Neural cell (in vitro differentiated cells): ENCODE results near the gene BNIP3.

Experiments used
- EZH2 ChIP-seq: fragments of 200-600, 300-800 bp; shearing (Covaris generic), sonication (generic); IDR thresholded peaks from 2 replicates; pipeline ENCODE4 v1.6.1; 2014; ENCODE audit warnings: antibody characterized with exemption, low read length, borderline replicate concordance, mild to moderate bottlenecking; ENCODE audit not compliant: insufficient read depth, poor library complexity, severe bottlenecking
- POLR2AphosphoS5 ChIP-seq: IDR thresholded peaks from 2 replicates; pipeline ENCODE4 v1.6.1; 2012
- TF ChIP-seq, protein P1 (sequence below): fragments of 450-650 bp; IDR thresholded peaks from 2 replicates; pipeline ENCODE4 v1.5.1; 2014; ENCODE audit warnings: antibody characterized with exemption, mild to moderate bottlenecking, moderate library complexity; ENCODE audit not compliant: poor library complexity, severe bottlenecking

DNA sequence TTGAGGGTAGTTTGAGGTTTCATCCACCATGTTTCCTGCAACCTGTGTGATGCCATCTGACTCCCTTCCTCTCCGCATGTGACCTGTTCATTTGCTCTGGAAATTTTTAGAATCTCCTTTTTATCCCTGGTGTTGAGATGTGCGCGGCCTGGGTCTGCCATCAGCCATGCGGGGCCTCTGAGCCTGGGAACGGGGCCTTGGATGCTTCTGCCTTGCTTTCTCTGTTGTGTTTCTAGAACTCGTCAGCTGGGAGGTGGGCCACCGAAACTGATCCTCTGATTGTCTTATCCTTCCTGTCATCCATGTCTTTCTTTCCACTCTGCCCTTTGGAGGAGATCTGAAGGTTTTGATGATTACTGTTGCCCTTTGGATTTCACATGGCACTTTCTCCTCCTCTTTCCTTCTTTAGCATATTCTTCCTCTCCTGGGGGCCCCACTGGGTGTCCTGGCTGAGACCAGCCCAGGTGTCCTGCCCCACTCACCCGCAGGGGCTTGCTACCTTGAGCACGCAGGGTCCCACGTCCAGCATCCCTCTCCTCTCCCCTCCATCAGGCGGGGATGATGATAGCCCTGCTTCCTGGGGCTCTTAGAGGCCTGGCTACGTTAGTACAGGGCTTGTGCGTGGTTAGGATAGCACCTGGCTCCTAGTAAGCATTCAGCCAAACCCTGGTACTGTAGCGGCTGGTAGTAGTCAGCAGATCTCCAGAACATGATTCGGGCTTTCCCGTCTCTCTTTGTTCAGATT lies 51.0 kb downstream of the BNIP3 start:
- TF ChIP-seq, protein P1, sequence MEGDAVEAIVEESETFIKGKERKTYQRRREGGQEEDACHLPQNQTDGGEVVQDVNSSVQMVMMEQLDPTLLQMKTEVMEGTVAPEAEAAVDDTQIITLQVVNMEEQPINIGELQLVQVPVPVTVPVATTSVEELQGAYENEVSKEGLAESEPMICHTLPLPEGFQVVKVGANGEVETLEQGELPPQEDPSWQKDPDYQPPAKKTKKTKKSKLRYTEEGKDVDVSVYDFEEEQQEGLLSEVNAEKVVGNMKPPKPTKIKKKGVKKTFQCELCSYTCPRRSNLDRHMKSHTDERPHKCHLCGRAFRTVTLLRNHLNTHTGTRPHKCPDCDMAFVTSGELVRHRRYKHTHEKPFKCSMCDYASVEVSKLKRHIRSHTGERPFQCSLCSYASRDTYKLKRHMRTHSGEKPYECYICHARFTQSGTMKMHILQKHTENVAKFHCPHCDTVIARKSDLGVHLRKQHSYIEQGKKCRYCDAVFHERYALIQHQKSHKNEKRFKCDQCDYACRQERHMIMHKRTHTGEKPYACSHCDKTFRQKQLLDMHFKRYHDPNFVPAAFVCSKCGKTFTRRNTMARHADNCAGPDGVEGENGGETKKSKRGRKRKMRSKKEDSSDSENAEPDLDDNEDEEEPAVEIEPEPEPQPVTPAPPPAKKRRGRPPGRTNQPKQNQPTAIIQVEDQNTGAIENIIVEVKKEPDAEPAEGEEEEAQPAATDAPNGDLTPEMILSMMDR, result no peak
- TF ChIP-seq EZH2 (no peak), POLR2AphosphoS5 (no peak)
